ENCODE data around the gene AP4B1.

Gene AP4B1

DNA sequence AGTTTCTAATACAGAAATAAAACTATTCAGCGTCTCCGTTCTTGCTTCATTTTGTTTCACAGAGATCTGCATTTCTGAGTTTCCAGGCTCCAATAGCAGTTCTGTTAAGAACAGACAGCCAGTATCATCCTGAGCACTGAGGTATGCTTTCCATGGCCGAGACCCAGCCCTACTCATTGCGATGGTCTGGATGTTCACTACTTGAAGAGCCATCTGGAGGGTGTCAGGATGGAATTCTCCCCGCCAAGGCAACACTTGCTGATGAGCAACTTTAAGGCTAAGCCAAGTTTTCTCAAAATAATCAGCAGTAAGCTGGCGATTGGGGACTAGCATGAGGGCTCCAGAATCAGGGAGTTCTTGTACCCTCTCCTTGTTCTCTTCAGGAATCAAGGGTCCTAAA is 9.5 kb downstream of the AP4B1 start:
- H3K4me3 ChIP-seq (replicated peaks; ENCODE audit: low read depth, low read length) = no peak overlapping the region
- TF ChIP-seq CTCF (IDR thresholded peaks at IDR 0.05; ENCODE audit: low read length, missing control alignments) = no peak
- no peak for DNase-seq (ENCODE audit: low read depth)

DNA sequence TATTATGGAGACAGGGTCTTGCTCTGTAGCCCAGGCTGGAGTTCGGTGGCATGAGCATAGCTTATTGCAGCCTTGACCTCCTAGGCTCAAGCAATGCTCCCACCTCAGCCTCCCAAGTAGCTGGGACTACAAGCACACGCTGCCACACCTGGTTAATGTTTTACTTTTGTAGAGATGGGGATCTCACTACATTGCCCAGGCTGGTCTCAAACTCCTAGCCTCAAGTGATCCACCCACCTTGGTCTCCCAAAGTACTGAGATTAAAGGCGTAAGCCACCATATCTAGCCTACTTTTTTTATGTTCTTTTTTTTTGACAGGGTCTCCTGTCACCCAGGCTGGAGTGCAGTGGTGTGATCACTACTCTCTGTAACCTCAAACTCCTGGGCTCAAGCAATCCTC is 11.3 kb downstream of the AP4B1 start:
- no peak for TF ChIP-seq CTCF (IDR thresholded peaks at IDR 0.05; ENCODE audit: low read length, missing control alignments)
- no peak overlapping the region for H3K4me3 ChIP-seq (replicated peaks; ENCODE audit: low read depth, low read length)
- no peak for DNase-seq (ENCODE audit: low read depth)

- no peak overlapping the region for H3K4me3 ChIP-seq (replicated peaks; ENCODE audit: low read depth, low read length)
- no peak for DNase-seq (ENCODE audit: low read depth)
- no peak for TF ChIP-seq CTCF (IDR thresholded peaks at IDR 0.05; ENCODE audit: low read length, missing control alignments)
These were observed 12.9 kb downstream of the AP4B1 start for GRCh38 chr1:113891631-113892220.

DNA sequence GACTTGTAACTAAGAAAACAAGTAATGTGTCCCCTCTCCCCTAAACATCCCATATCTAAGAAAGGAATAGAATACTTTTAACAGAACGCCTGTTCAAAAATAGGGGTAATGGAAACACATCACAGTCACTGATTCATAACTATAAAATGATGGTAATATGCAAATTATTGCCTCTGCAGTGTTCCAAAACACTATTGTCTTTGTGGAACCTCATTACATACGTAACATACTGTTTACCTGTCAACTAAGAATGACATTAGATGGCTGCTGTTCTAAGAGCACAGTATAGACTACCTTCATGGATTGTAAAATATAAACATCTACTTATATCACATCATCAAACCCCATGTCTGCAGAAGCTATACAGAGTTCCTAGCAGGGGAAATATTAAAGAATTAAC is 13.8 kb downstream of the AP4B1 start:
- no peak for DNase-seq (ENCODE audit: low read depth)
- TF ChIP-seq CTCF (IDR thresholded peaks at IDR 0.05; ENCODE audit: low read length, missing control alignments) = no peak
- H3K4me3 ChIP-seq (replicated peaks; ENCODE audit: low read depth, low read length) = no peak overlapping the region

DNA sequence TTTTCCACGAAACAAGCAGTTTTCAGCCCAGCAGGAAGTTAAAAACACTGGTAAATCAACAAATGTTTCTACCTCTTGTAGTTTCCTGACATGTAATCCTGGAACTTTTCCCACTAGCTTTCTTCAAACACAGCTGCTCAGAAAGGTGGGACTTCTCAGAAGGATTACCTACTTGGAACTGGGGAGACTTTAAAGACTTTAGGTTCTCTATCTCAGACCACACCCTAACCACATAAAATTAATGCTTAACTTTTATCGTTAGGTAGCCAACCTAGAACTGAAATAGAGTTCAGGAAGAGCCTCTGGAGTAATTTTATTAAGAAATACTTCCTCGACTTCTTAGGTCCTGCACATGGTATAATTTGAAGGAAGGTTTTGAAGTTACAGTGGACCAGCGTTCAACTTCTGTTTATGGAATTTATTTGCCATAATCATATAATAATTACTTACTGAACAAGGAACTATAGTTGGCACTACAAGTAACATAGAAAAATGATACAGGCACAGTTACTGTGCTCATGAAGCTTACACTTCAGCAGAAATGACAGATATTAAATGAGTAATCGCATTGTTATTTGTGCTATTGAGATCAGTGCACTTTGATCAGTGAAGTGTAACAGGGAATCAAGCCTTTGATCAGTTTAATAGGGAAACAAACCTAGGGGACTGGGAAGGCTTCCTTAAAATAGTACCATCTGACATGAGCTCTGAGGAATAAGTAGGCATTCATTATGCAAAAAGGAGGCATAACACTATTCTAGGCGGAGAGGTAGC is 17.0 kb downstream of the AP4B1 start, which contains the start of gene BCL2L15:
BCL2L15 (minus strand) TSS at position 180 of the 774 bp plus-strand sequence. CDS start 206 bp downstream, outside the sequence.
- no peak within 1 kb of the TSS for H3K4me3 ChIP-seq (replicated peaks; ENCODE audit: low read depth, low read length)
- no peak for DNase-seq (ENCODE audit: low read depth)
- TF ChIP-seq CTCF (IDR thresholded peaks at IDR 0.05; ENCODE audit: low read length, missing control alignments) = no peak

DNA sequence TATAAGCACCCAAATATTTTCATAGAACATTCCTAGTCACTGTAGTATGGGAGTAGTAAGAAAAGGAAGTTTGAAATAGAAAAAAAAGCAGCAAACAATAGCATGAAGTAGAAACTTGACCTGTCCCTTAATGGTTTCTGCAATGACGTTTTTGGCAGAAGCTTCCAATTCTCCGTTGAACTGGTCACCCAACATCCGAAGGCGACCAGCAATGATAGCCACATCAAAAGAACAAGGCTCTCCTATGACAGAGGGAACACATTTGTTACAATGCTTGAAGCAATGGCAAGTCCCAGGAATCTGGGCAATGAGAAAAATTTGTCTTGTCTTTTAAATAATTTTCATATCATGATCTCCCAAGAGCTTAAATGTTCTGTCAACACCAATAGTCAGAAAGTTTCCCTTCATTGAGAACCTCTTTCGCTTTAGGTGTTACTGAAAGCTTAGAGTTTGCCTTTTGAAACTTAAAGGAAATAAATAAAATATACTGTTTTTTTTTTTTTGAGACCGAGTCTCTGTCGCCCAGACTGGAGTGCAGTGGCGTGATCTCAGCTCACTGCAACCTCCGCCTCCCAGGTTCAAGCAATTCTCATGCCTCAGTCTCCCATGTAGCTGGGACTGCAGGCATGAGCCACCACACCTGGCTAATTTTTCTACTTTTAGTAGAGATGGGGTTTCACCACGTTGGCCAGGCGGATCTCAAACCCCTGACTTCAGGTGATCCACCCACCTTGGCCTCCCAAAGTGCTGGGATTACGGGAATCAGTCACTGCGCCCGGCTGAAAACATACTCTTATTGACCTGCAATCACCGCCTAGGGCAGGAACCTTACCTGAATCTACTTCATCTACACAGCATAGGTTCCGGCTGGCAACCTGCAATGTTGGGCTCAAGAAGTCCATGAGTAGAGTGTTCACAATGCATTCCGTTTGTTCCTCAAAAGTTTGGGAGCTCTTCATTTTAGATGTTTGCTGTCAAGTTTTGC is 17.9 kb downstream of the AP4B1 start:
- no peak for DNase-seq (ENCODE audit: low read depth)
- no peak overlapping the region for H3K4me3 ChIP-seq (replicated peaks; ENCODE audit: low read depth, low read length)
- TF ChIP-seq CTCF (IDR thresholded peaks at IDR 0.05; ENCODE audit: low read length, missing control alignments) = no peak
